Panc1 (cell line): ENCODE data around the gene LRRC8B. TPM values are rescaled to one million over a fixed set of nuclear protein-coding genes. Genes with fewer than 3 reads are reported as not detected.

Experiments used
- ATAC-seq: fragments of 200-7000 bp; cut with Tn5 transposase; 2 replicates; pipeline ENCODE4 v1.9.1; 2020; ENCODE audit warnings: mild to moderate bottlenecking, moderate library complexity
- BruUV-seq: library from RNA; stranded (reverse); fragments of 400-500 nt; replicated peaks from 2 replicates; lab custom pipeline; 2021; lab: Mats Ljungman, UMichigan
- CTCF ChIA-PET: fragments of 300-600 bp; sonication (Branson Sonifier 250); formaldehyde crosslinking; loops from one replicate; lab custom pipeline; 2022; ENCODE audit warnings: antibody characterized with exemption; lab: Charles Lee
- POLR2A ChIA-PET: fragments of 300-600 bp; sonication (Branson Sonifier 250); formaldehyde crosslinking; loops from one replicate; lab custom pipeline; 2022; ENCODE audit warnings: antibody characterized with exemption; lab: Charles Lee
- DNase-seq: peaks from one replicate; pipeline ENCODE4 v3.0.0-alpha.2; 2010; ENCODE audit warnings: low read depth, low spot score
- H3K27ac ChIP-seq: 2 replicates; pipeline ENCODE4 v1.5.1; 2011; ENCODE audit warnings: mild to moderate bottlenecking, low read length, inconsistent platforms
- H3K27me3 ChIP-seq: fragments of 200-500 bp; sonication (Bioruptor generic); 2 replicates; pipeline ENCODE4 v1.6.0; 2014; ENCODE audit warnings: low read length, inconsistent platforms; ENCODE audit not compliant: control insufficient read depth, insufficient read depth
- H3K36me3 ChIP-seq: fragments of 200-500 bp; sonication (Bioruptor generic); 2 replicates; pipeline ENCODE4 v1.5.1; 2014; ENCODE audit warnings: inconsistent platforms, mild to moderate bottlenecking, low read length, moderate library complexity; ENCODE audit not compliant: control insufficient read depth, insufficient read depth
- H3K4me1 ChIP-seq: 2 replicates; pipeline ENCODE4 v1.5.1; 2011; ENCODE audit warnings: inconsistent platforms, mild to moderate bottlenecking, low read length, moderate library complexity; ENCODE audit not compliant: control insufficient read depth, insufficient read depth
- H3K4me3 ChIP-seq, 2 experiments: 2 replicates each; pipeline ENCODE4 v1.5.1; 2011 to 2012; ENCODE audit warnings: low read depth in 2 of 2, low read length in 2 of 2, mild to moderate bottlenecking in 2 of 2, inconsistent platforms in 1 of 2, moderate library complexity in 1 of 2
- H3K9me3 ChIP-seq: fragments of 200-500 bp; sonication (Bioruptor generic); 2 replicates; pipeline ENCODE4 v1.5.1; 2014; ENCODE audit warnings: low read depth, mild to moderate bottlenecking, inconsistent platforms, low read length, moderate library complexity; ENCODE audit not compliant: control insufficient read depth, insufficient read depth
- POLR2AphosphoS5 ChIP-seq: IDR thresholded peaks from 2 replicates; pipeline ENCODE4 v1.6.1; 2012; ENCODE audit warnings: mild to moderate bottlenecking, low read depth, low read length, moderate library complexity
- SIN3A ChIP-seq: IDR thresholded peaks from 2 replicates; pipeline ENCODE4 v1.6.1; 2012; ENCODE audit warnings: low read depth, mild to moderate bottlenecking, low read length, moderate library complexity, borderline replicate concordance; ENCODE audit not compliant: insufficient read depth
- TCF7L2 ChIP-seq: IDR thresholded peaks from 2 replicates; pipeline ENCODE4 v1.6.1; 2011; ENCODE audit warnings: mild to moderate bottlenecking, low read depth, low read length, inconsistent platforms
- in situ Hi-C: cut with HindIII; loops from 2 replicates; pipeline ENCODE4 v1.10.0; 2016; ENCODE audit warnings: low sequenced_read_pairs, low pct_unique_long_range_greater_than_20kb
- intact Hi-C: fragments of 100-400 bp; cut with micrococcal nuclease; formaldehyde crosslinking; loops from one replicate; pipeline ENCODE4 v1.10.0; 2022; ENCODE audit not compliant: unreplicated experiment
- total RNA-seq: library from RNA; stranded (reverse); gene quantifications from one replicate; pipeline ENCODE4 v1.2.1, GENCODE V29; 2021; ENCODE audit not compliant: unreplicated experiment
- TF ChIP-seq, protein P1 (sequence below), 2 experiments: IDR thresholded peaks; 2 replicates each; pipeline ENCODE4 v1.6.1; 2011 to 2012; ENCODE audit warnings: low read depth in 2 of 2, control low read depth in 1 of 2, low read length in 1 of 2, mild to moderate bottlenecking in 1 of 2, moderate library complexity in 1 of 2; ENCODE audit not compliant: insufficient read depth in 1 of 2
- TF ChIP-seq, protein P2 (sequence below): fragments of 450-650 bp; IDR thresholded peaks from 2 replicates; pipeline ENCODE4 v1.5.1; 2017; ENCODE audit warnings: mild to moderate bottlenecking

The LRRC8B gene
- total RNA-seq, 1 experiment from 2014 or later, result 27.3 TPM

DNA sequence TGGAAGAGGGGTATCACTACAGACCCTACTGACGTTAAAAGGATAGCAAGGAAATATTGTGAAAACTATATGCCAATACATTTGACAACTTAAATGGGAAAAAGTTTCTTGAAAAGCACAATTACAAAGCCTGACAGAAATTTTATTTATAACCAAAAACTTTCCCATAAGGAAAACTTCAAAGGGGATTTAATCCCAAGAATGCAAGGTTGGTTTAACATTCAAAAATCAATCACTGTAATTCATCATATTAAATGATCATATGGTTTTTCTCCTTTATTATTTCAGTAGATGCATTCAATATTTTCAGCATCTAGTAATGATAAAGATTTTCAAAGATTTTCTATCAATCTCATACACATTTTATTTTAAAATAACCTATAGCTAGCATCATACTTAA is 121.6 kb downstream of the LRRC8B start:
- DNase-seq, result no peak
- ChIA-PET POLR2A (interaction anchor here (1.4 kb wide), 1 partner anchor 10 kb away, joined by 4 read pairs; no protein-coding TSS in a partner anchor), CTCF (no interaction called here)
- Histone ChIP-seq H3K9me3 (peaks cover 12% of the 10 kb centered on the region; the same call in 1 of the 2 replicates), H3K4me3 (no peak overlapping the region), H3K4me1 (no peaks in the 10 kb centered on the region; the same call in 1 of the 2 replicates), H3K36me3 (no peaks in the 10 kb centered on the region), H3K27me3 (no peaks in the 10 kb centered on the region), H3K27ac (no peak overlapping the region)
- TF ChIP-seq POLR2AphosphoS5 (no peak), SIN3A (no peak), TCF7L2 (no peak)
- TF ChIP-seq, protein P1, sequence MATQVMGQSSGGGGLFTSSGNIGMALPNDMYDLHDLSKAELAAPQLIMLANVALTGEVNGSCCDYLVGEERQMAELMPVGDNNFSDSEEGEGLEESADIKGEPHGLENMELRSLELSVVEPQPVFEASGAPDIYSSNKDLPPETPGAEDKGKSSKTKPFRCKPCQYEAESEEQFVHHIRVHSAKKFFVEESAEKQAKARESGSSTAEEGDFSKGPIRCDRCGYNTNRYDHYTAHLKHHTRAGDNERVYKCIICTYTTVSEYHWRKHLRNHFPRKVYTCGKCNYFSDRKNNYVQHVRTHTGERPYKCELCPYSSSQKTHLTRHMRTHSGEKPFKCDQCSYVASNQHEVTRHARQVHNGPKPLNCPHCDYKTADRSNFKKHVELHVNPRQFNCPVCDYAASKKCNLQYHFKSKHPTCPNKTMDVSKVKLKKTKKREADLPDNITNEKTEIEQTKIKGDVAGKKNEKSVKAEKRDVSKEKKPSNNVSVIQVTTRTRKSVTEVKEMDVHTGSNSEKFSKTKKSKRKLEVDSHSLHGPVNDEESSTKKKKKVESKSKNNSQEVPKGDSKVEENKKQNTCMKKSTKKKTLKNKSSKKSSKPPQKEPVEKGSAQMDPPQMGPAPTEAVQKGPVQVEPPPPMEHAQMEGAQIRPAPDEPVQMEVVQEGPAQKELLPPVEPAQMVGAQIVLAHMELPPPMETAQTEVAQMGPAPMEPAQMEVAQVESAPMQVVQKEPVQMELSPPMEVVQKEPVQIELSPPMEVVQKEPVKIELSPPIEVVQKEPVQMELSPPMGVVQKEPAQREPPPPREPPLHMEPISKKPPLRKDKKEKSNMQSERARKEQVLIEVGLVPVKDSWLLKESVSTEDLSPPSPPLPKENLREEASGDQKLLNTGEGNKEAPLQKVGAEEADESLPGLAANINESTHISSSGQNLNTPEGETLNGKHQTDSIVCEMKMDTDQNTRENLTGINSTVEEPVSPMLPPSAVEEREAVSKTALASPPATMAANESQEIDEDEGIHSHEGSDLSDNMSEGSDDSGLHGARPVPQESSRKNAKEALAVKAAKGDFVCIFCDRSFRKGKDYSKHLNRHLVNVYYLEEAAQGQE (IDR thresholded peaks at IDR 0.05; ENCODE audit: insufficient read depth in 1 of 2, low read depth in 2 of 2, low read length in 1 of 2), result no peak
- TF ChIP-seq, protein P2, sequence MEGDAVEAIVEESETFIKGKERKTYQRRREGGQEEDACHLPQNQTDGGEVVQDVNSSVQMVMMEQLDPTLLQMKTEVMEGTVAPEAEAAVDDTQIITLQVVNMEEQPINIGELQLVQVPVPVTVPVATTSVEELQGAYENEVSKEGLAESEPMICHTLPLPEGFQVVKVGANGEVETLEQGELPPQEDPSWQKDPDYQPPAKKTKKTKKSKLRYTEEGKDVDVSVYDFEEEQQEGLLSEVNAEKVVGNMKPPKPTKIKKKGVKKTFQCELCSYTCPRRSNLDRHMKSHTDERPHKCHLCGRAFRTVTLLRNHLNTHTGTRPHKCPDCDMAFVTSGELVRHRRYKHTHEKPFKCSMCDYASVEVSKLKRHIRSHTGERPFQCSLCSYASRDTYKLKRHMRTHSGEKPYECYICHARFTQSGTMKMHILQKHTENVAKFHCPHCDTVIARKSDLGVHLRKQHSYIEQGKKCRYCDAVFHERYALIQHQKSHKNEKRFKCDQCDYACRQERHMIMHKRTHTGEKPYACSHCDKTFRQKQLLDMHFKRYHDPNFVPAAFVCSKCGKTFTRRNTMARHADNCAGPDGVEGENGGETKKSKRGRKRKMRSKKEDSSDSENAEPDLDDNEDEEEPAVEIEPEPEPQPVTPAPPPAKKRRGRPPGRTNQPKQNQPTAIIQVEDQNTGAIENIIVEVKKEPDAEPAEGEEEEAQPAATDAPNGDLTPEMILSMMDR, result no peak
- no peak for ATAC-seq
- in situ Hi-C loops (no loop called here), intact Hi-C loops (no loop called here)
- BruUV-seq, result no TSS peak

Other genes with a start within 250 kb of the LRRC8B start
- gene GBP6, start 160.8 kb upstream of the LRRC8B start, total RNA-seq, result not detected
- gene LRRC8C, start 108.3 kb downstream of the LRRC8B start, total RNA-seq, result 17.1 TPM